ENCODE data around the gene ATL3. TPM values are rescaled to one million over a fixed set of nuclear protein-coding genes. Genes with fewer than 3 reads are reported as not detected.

The ATL3 gene
- total RNA-seq (2016; rRNA removed; fragmentation: Illumina TruSeq; extraction: Trizol) (not detected in 2 replicates), polyA plus RNA-seq (2011; rRNA removed) (not detected in 2 replicates), polyA minus RNA-seq (2011; rRNA and poly(A)+ RNA removed; ENCODE audit: low replicate concordance) (0.14 and 84.0 TPM in 2 replicates), Bru-seq, nascent RNA (percentile 12 among the genes with signal in this experiment), BruChase-seq, experiment 1, labeled RNA remaining after a 6-hour chase (percentile 21 among the genes with signal in this experiment), BruChase-seq, experiment 2, labeled RNA remaining after a 2-hour chase (percentile 19 among the genes with signal in this experiment)
- total RNA-seq (2016; cell fraction: cytosol; rRNA removed; fragmentation: Illumina TruSeq; extraction: Trizol; ENCODE audit: low read depth) = not detected in 2 replicates
- not detected in 2 replicates for total RNA-seq (2016; cell fraction: insoluble cytoplasmic fraction; rRNA removed; fragmentation: Illumina TruSeq; extraction: Trizol)
- not detected in 2 replicates for total RNA-seq (2016; cell fraction: membrane; rRNA removed; fragmentation: Illumina TruSeq; extraction: Trizol)
- total RNA-seq (2016; cell fraction: nucleus; rRNA removed; fragmentation: Illumina TruSeq; extraction: Trizol) = not detected in 2 replicates
- 0.01 and 0.03 TPM in 2 replicates for polyA plus RNA-seq (2011; cell fraction: cytosol; rRNA removed)
- polyA plus RNA-seq (2011; cell fraction: nucleus; rRNA removed) = not detected in 2 replicates
- polyA plus RNA-seq (2012) = 0.05 and 0.08 TPM in 2 replicates
- not detected in 2 replicates for polyA plus RNA-seq (2016; cell fraction: cytosol; fragmentation: Illumina TruSeq; extraction: Trizol; ENCODE audit: low read depth)
- polyA plus RNA-seq (2016; cell fraction: insoluble cytoplasmic fraction; fragmentation: Illumina TruSeq; extraction: Trizol; ENCODE audit: low read depth) = not detected in 2 replicates
- polyA plus RNA-seq (2016; cell fraction: membrane; fragmentation: Illumina TruSeq; extraction: Trizol; ENCODE audit: low read depth) = not detected in 2 replicates
- not detected in 2 replicates for polyA plus RNA-seq (2016; cell fraction: nucleus; fragmentation: Illumina TruSeq; extraction: Trizol; ENCODE audit: insufficient read depth, low read depth)
- polyA minus RNA-seq (2011; cell fraction: cytosol; rRNA and poly(A)+ RNA removed) = 0.20 and 0.26 TPM in 2 replicates
- polyA minus RNA-seq (2011; cell fraction: nucleus; rRNA and poly(A)+ RNA removed) = 0.12 and 0.26 TPM in 2 replicates
- long read RNA-seq, experiment 1 = 0 reads
- long read RNA-seq, experiment 2 = 0 reads

DNA sequence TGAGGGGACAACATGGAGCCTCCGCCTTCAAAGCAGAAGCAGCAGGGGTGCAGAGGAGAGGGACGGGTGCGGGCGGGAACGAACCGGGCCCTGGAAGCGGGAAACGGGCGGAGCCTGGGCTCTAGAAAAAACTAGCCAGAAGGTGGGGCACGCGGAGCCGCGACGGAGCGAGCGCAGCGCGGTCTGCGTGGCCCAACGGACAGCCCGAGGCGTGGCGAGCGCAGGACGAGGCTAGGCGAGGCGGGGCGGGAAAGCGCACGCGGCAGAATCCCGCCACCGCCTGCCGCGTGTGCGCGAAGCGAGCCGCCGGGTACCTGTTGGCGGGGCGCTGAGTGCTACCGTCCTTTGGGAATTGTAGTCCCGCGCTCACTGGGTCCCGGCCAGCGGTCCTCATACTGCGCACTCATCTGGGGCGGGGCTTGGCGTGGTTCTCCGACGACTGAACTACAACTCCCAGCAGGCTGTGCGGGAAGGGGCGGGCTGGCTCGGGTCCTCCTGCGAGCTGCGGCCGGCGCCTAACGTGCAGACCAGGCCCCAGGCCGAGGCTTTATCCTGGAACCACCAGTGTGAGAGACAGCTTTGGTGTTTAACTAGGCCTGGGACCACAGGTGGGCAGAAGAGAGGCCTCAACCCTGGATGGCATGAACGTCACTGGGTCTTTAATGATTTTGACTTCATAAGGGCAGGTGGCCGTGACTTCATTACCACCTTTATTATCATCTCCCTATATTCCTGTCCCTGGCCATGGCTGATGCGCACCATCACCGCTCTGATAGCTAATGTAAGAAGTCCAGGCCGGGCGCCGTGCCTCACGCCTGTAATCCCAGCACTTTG lies at the start of gene ATL3:
ATL3 (minus strand) TSS at position 55 of the 834 bp plus-strand sequence; CDS start at position 14, 41 bp downstream.
- H3K9me3 ChIP-seq (ENCODE audit: low read length) = no peaks in the 10 kb centered on the region
- H4K20me1 ChIP-seq (ENCODE audit: insufficient read depth, low read length) = no peaks in the 10 kb centered on the region
- H3K4me2 ChIP-seq (ENCODE audit: low read depth, low read length) = no peak within 1 kb of the TSS
- ATAC-seq (no peak; the same call in 2 of the 3 replicates), FAIRE-seq (no peak), DNase-seq (ENCODE audit: low spot score) (no peak)
- TF ChIP-seq, protein P1, sequence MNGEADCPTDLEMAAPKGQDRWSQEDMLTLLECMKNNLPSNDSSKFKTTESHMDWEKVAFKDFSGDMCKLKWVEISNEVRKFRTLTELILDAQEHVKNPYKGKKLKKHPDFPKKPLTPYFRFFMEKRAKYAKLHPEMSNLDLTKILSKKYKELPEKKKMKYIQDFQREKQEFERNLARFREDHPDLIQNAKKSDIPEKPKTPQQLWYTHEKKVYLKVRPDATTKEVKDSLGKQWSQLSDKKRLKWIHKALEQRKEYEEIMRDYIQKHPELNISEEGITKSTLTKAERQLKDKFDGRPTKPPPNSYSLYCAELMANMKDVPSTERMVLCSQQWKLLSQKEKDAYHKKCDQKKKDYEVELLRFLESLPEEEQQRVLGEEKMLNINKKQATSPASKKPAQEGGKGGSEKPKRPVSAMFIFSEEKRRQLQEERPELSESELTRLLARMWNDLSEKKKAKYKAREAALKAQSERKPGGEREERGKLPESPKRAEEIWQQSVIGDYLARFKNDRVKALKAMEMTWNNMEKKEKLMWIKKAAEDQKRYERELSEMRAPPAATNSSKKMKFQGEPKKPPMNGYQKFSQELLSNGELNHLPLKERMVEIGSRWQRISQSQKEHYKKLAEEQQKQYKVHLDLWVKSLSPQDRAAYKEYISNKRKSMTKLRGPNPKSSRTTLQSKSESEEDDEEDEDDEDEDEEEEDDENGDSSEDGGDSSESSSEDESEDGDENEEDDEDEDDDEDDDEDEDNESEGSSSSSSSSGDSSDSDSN (CRISPR knock-in tag; IDR thresholded peaks at IDR 0.05) = no peak
- no peak for TF ChIP-seq ZNF20 (CRISPR knock-in tag; IDR thresholded peaks at IDR 0.05)
- no peak for TF ChIP-seq ZNF468 (CRISPR knock-in tag; IDR thresholded peaks at IDR 0.05)
- TF ChIP-seq ZBTB1 (CRISPR knock-in tag; IDR thresholded peaks at IDR 0.05; ENCODE audit: borderline replicate concordance) = no peak
- TF ChIP-seq KDM4B (CRISPR knock-in tag; IDR thresholded peaks at IDR 0.05) = no peak
- TF ChIP-seq TCF7L2 (IDR thresholded peaks at IDR 0.05; ENCODE audit: low read depth, low read length) = no peak
- TF ChIP-seq ZNF703 (CRISPR knock-in tag; IDR thresholded peaks at IDR 0.05; ENCODE audit: borderline replicate concordance) = no peak
- TF ChIP-seq FOXK1 (CRISPR knock-in tag; IDR thresholded peaks at IDR 0.05; ENCODE audit: borderline replicate concordance, low read depth) = no peak
- peak; percentile 53; the same call in 1 of the 2 replicates for TF ChIP-seq GABPB1 (CRISPR knock-in tag; IDR thresholded peaks at IDR 0.05)
- TF ChIP-seq ZNF543 (CRISPR knock-in tag; IDR thresholded peaks at IDR 0.05) = no peak
- TF ChIP-seq NR2C2 (CRISPR knock-in tag; IDR thresholded peaks at IDR 0.05; ENCODE audit: borderline replicate concordance) = no peak
- no peak for TF ChIP-seq ZNF616 (CRISPR knock-in tag; IDR thresholded peaks at IDR 0.05; ENCODE audit: low read depth)
- no peak for TF ChIP-seq NR3C1 (CRISPR knock-in tag; IDR thresholded peaks at IDR 0.05)
- peak; percentile 85 for TF ChIP-seq THAP11 (CRISPR knock-in tag; IDR thresholded peaks at IDR 0.05)
- TF ChIP-seq ZNF724P (CRISPR knock-in tag; IDR thresholded peaks at IDR 0.05; ENCODE audit: borderline replicate concordance) = no peak
- peak; percentile 76 for TF ChIP-seq ZNF143 (CRISPR knock-in tag; IDR thresholded peaks at IDR 0.05)
- no peak for TF ChIP-seq SIN3A (IDR thresholded peaks at IDR 0.05; ENCODE audit: borderline replicate concordance, low read depth, low read length)
- TF ChIP-seq SMARCC2 (IDR thresholded peaks at IDR 0.05) = no peak
- H3K27me3 ChIP-seq (ENCODE audit: control insufficient read depth in 1 of 2, insufficient read depth in 2 of 2, low read length in 2 of 2) = no peaks in the 10 kb centered on the region
- H3K79me2 ChIP-seq (ENCODE audit: insufficient read depth, low read length) = no peaks in the 10 kb centered on the region
- no peak within 1 kb of the TSS for H3K27ac ChIP-seq (ENCODE audit: extremely low read length, insufficient read depth, low read length)
- no peak within 1 kb of the TSS for H2AFZ ChIP-seq (ENCODE audit: low read length)
- no TSS peak for BruUV-seq (replicated peaks)
- H3K9ac ChIP-seq (ENCODE audit: insufficient read depth, low read depth, low read length) = no peak within 1 kb of the TSS
- H3K4me3 ChIP-seq (replicated peaks in 1 of 3; ENCODE audit: insufficient read depth in 1 of 3, low read depth in 2 of 3, low read length in 3 of 3) = no peak within 1 kb of the TSS
- in situ Hi-C loops (cut with HindIII; ENCODE audit: extremely low pct_ligation_motif_present, low pct_unique_long_range_greater_than_20kb) (no loop called here), intact Hi-C loops (cut with micrococcal nuclease; ENCODE audit: unreplicated experiment) (no loop called here)
- ChIA-PET CTCF (ENCODE audit: low intra/inter-chr PET ratio, low total read pairs) (no interaction called here), POLR2A (no interaction called here)
- H3K36me3 ChIP-seq (replicated peaks in 1 of 2; ENCODE audit: control insufficient read depth in 1 of 2, insufficient read depth in 2 of 2, low read length in 2 of 2) = no peaks in the 10 kb centered on the region
- WGBS (ENCODE audit: low lambda C conversion rate) = 92% methylated on average over 58 of the region's 69 CpGs
- H3K4me1 ChIP-seq (ENCODE audit: insufficient read depth, low read length) = peaks cover 20% of the 10 kb centered on the region

All from HepG2 (cell line).